Panc1 (cell line): Measurements from ENCODE around the gene CCAR1. TPM values are rescaled to one million over a fixed set of nuclear protein-coding genes. Genes with fewer than 3 reads are reported as not detected.
A peak's percentile ranks its signal among the peaks of the same experiment; 100 is the strongest.
"Not testable (repeated sequence)": the region's sequence is repeated elsewhere in the genome, so short reads cannot be mapped to it uniquely, and the experiment has no call there.

Experiments used
- ATAC-seq: fragments of 200-7000 bp; cut with Tn5 transposase; 2 replicates; pipeline ENCODE4 v1.9.1; 2020; ENCODE audit warnings: mild to moderate bottlenecking, moderate library complexity
- BruUV-seq: library from RNA; stranded (reverse); fragments of 400-500 nt; replicated peaks from 2 replicates; lab custom pipeline; 2021; lab: Mats Ljungman, UMichigan
- CTCF ChIA-PET: fragments of 300-600 bp; sonication (Branson Sonifier 250); formaldehyde crosslinking; loops from one replicate; lab custom pipeline; 2022; ENCODE audit warnings: antibody characterized with exemption; lab: Charles Lee
- POLR2A ChIA-PET: fragments of 300-600 bp; sonication (Branson Sonifier 250); formaldehyde crosslinking; loops from one replicate; lab custom pipeline; 2022; ENCODE audit warnings: antibody characterized with exemption; lab: Charles Lee
- DNase-seq: peaks from one replicate; pipeline ENCODE4 v3.0.0-alpha.2; 2010; ENCODE audit warnings: low read depth, low spot score
- H3K27ac ChIP-seq: 2 replicates; pipeline ENCODE4 v1.5.1; 2011; ENCODE audit warnings: mild to moderate bottlenecking, low read length, inconsistent platforms
- H3K27me3 ChIP-seq: fragments of 200-500 bp; sonication (Bioruptor generic); 2 replicates; pipeline ENCODE4 v1.6.0; 2014; ENCODE audit warnings: low read length, inconsistent platforms; ENCODE audit not compliant: control insufficient read depth, insufficient read depth
- H3K36me3 ChIP-seq: fragments of 200-500 bp; sonication (Bioruptor generic); 2 replicates; pipeline ENCODE4 v1.5.1; 2014; ENCODE audit warnings: inconsistent platforms, mild to moderate bottlenecking, low read length, moderate library complexity; ENCODE audit not compliant: control insufficient read depth, insufficient read depth
- H3K4me1 ChIP-seq: 2 replicates; pipeline ENCODE4 v1.5.1; 2011; ENCODE audit warnings: inconsistent platforms, mild to moderate bottlenecking, low read length, moderate library complexity; ENCODE audit not compliant: control insufficient read depth, insufficient read depth
- H3K4me3 ChIP-seq, 2 experiments: 2 replicates each; pipeline ENCODE4 v1.5.1; 2011 to 2012; ENCODE audit warnings: low read depth in 2 of 2, low read length in 2 of 2, mild to moderate bottlenecking in 2 of 2, inconsistent platforms in 1 of 2, moderate library complexity in 1 of 2
- H3K9me3 ChIP-seq: fragments of 200-500 bp; sonication (Bioruptor generic); 2 replicates; pipeline ENCODE4 v1.5.1; 2014; ENCODE audit warnings: low read depth, mild to moderate bottlenecking, inconsistent platforms, low read length, moderate library complexity; ENCODE audit not compliant: control insufficient read depth, insufficient read depth
- POLR2AphosphoS5 ChIP-seq: IDR thresholded peaks from 2 replicates; pipeline ENCODE4 v1.6.1; 2012; ENCODE audit warnings: mild to moderate bottlenecking, low read depth, low read length, moderate library complexity
- REST ChIP-seq, 2 experiments: IDR thresholded peaks; 2 replicates each; pipeline ENCODE4 v1.6.1; 2011 to 2012; ENCODE audit warnings: low read depth in 2 of 2, control low read depth in 1 of 2, low read length in 1 of 2, mild to moderate bottlenecking in 1 of 2, moderate library complexity in 1 of 2; ENCODE audit not compliant: insufficient read depth in 1 of 2
- SIN3A ChIP-seq: IDR thresholded peaks from 2 replicates; pipeline ENCODE4 v1.6.1; 2012; ENCODE audit warnings: low read depth, mild to moderate bottlenecking, low read length, moderate library complexity, borderline replicate concordance; ENCODE audit not compliant: insufficient read depth
- TCF7L2 ChIP-seq: IDR thresholded peaks from 2 replicates; pipeline ENCODE4 v1.6.1; 2011; ENCODE audit warnings: mild to moderate bottlenecking, low read depth, low read length, inconsistent platforms
- in situ Hi-C: cut with HindIII; loops from 2 replicates; pipeline ENCODE4 v1.10.0; 2016; ENCODE audit warnings: low sequenced_read_pairs, low pct_unique_long_range_greater_than_20kb
- intact Hi-C: fragments of 100-400 bp; cut with micrococcal nuclease; formaldehyde crosslinking; loops from one replicate; pipeline ENCODE4 v1.10.0; 2022; ENCODE audit not compliant: unreplicated experiment
- total RNA-seq: library from RNA; stranded (reverse); gene quantifications from one replicate; pipeline ENCODE4 v1.2.1, GENCODE V29; 2021; ENCODE audit not compliant: unreplicated experiment
- TF ChIP-seq, protein P1 (sequence below): fragments of 450-650 bp; IDR thresholded peaks from 2 replicates; pipeline ENCODE4 v1.5.1; 2017; ENCODE audit warnings: mild to moderate bottlenecking

CCAR1 gene
- total RNA-seq, 1 experiment from 2014 or later: 102 TPM

DNA sequence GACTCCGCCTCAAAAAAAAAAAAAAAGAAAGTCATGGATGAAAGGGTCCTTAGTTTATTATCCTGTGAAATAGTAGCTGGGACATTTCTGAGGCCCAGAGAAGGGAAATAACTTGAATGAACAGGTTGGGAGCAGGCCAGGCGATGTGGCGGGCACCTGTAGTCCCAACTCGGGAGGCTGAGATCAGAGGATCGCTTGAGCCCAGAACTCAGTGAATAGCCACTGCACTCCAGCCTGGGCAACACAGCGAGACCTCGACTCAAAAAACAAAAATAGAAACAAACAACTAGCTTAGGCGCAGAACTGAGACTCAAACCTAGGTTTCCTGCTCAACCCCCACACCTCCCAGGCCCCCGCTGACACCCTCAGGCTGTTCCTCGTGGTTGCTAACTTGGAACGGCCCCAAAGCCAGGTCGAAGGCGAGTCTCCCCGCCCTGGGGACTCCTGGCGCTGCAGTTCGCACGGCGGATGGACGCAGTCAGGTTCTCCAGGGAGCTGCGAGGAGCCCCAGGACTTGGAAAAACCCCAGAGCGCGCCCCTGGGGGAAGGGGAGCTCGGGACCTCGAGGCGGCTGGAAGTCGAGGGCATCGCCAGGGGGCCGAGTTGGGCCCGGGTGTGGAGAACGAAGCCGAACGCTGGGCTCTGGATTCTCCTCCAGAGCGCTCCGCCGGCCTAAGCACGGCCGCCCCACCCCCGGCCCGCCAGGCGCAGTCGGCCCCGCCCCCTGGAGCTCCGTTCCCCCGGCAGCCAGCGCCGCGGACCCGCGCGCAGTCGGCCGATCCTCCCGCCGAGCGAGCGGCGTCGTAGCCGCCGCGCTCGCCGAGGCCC is 105.9 kb downstream of the CCAR1 start, which contains the start of gene STOX1:
STOX1 (plus strand) TSS at position 768 of the 828 bp plus-strand sequence. CDS start 93 bp downstream, outside the sequence.
- H3K9me3 ChIP-seq: no peaks in the 10 kb centered on the region
- POLR2A ChIA-PET: interaction anchor here (0.6 kb wide), 2 partner anchors 77 to 316 kb away, joined by 7 to 11 read pairs; no protein-coding TSS in a partner anchor
- in situ Hi-C loops: no loop called here
- H3K4me1 ChIP-seq: peaks cover 7% of the 10 kb centered on the region; the same call in 1 of the 2 replicates
- TF ChIP-seq POLR2AphosphoS5 (peak; percentile 63), REST (IDR thresholded peaks at IDR 0.05; ENCODE audit: insufficient read depth in 1 of 2, low read depth in 2 of 2, low read length in 1 of 2) (no peak), SIN3A (no peak), TCF7L2 (no peak)
- TF ChIP-seq, protein P1, sequence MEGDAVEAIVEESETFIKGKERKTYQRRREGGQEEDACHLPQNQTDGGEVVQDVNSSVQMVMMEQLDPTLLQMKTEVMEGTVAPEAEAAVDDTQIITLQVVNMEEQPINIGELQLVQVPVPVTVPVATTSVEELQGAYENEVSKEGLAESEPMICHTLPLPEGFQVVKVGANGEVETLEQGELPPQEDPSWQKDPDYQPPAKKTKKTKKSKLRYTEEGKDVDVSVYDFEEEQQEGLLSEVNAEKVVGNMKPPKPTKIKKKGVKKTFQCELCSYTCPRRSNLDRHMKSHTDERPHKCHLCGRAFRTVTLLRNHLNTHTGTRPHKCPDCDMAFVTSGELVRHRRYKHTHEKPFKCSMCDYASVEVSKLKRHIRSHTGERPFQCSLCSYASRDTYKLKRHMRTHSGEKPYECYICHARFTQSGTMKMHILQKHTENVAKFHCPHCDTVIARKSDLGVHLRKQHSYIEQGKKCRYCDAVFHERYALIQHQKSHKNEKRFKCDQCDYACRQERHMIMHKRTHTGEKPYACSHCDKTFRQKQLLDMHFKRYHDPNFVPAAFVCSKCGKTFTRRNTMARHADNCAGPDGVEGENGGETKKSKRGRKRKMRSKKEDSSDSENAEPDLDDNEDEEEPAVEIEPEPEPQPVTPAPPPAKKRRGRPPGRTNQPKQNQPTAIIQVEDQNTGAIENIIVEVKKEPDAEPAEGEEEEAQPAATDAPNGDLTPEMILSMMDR: no peak
- peak; percentile 94 for ATAC-seq
- BruUV-seq: no TSS peak
- intact Hi-C loops: no loop called here
- no peaks in the 10 kb centered on the region for H3K36me3 ChIP-seq
- peak within 1 kb of the TSS; percentile 88 for H3K27ac ChIP-seq
- H3K27me3 ChIP-seq: no peaks in the 10 kb centered on the region
- DNase-seq: no peak
- H3K4me3 ChIP-seq: peak within 1 kb of the TSS; percentile 62 to 66
- CTCF ChIA-PET: interaction anchor here (0.6 to 1.2 kb wide), 3 partner anchors 71 to 226 kb away, joined by 3 to 9 read pairs (median 9); no protein-coding TSS in a partner anchor

DNA sequence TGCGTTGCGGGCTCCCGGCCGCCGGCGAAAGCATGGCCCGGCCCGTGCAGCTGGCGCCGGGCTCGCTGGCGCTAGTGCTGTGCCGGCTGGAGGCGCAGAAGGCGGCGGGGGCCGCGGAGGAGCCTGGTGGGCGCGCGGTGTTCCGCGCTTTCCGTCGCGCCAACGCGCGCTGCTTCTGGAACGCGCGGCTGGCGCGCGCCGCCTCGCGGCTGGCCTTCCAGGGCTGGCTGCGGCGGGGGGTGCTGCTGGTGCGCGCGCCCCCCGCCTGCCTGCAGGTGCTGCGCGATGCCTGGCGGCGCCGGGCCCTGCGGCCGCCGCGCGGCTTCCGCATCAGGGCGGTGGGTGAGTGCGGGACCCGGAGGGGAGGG is 106.5 kb downstream of the CCAR1 start:
- H3K27me3 ChIP-seq, H3K27ac ChIP-seq, intact Hi-C loops, H3K4me1 ChIP-seq, in situ Hi-C loops, H3K36me3 ChIP-seq, BruUV-seq, H3K9me3 ChIP-seq, DNase-seq: not testable (repeated sequence)
- H3K4me3 ChIP-seq: peak overlapping the region; percentile 62 to 66; a peak in 3 of 4 replicates
- POLR2A ChIA-PET: interaction anchor here (0.6 kb wide), 2 partner anchors 77 to 317 kb away, joined by 7 to 11 read pairs; no protein-coding TSS in a partner anchor
- ATAC-seq: peak; percentile 64
- CTCF ChIA-PET: interaction anchor here (0.6 to 1.2 kb wide), 2 partner anchors 70 to 226 kb away, joined by 3 to 9 read pairs; no protein-coding TSS in a partner anchor

- POLR2A ChIA-PET: not testable (repeated sequence)
Measured at GRCh38 chr10:68828083-68828601, 107.1 kb downstream of the CCAR1 start.

More at GRCh38 chr10:68828083-68828601, 107.1 kb downstream of the CCAR1 start:
- H3K9me3 ChIP-seq, H3K4me1 ChIP-seq, H3K36me3 ChIP-seq, H3K27me3 ChIP-seq, BruUV-seq, in situ Hi-C loops, intact Hi-C loops, DNase-seq: not testable (repeated sequence)
- CTCF ChIA-PET: interaction anchor here (1.2 kb wide), 1 partner anchor 70 kb away, joined by 9 read pairs; no protein-coding TSS in a partner anchor
- peak; percentile 61 for ATAC-seq
- Histone ChIP-seq H3K27ac (0 out of 2 replicates have a peak overlapping the region, but pooled peaks have one; percentile 25), H3K4me3 (peak overlapping the region; percentile 39 to 45)
